Small intestine (tissue), 7 donors: ENCODE measurements around the gene AMPD3. TPM values are rescaled to one million over a fixed set of nuclear protein-coding genes. Genes with fewer than 3 reads are reported as not detected.

ENCODE experiments used
- DNase-seq, 2 donors: peaks; one replicate each; pipeline versions ENCODE4 v3.0.0 to v3.0.0-alpha.2; 2013
- FAIRE-seq: peaks from 2 replicates; lab custom pipeline; 2012; peaks lifted over from hg19 to GRCh38; lab: Jason Lieb, UNC
- H3K27ac ChIP-seq, 3 donors: one replicate each; pipeline ENCODE4 v1.5.1; 2013; ENCODE audit warnings: low read length in 2 of 3, mild to moderate bottlenecking in 2 of 3, control low read depth in 1 of 3, inconsistent platforms in 1 of 3, low read depth in 1 of 3, moderate library complexity in 1 of 3
- H3K27me3 ChIP-seq, 3 donors: one replicate each; pipeline ENCODE4 v1.6.1; 2013; ENCODE audit warnings: low read length in 3 of 3, inconsistent platforms in 1 of 3; ENCODE audit not compliant: control insufficient read depth in 3 of 3, insufficient read depth in 3 of 3
- H3K36me3 ChIP-seq, 3 donors: one replicate each; pipeline ENCODE4 v1.6.1; 2013; ENCODE audit warnings: low read length in 3 of 3, inconsistent platforms in 1 of 3, low read depth in 1 of 3, mild to moderate bottlenecking in 1 of 3, moderate library complexity in 1 of 3; ENCODE audit not compliant: control insufficient read depth in 3 of 3, insufficient read depth in 2 of 3
- H3K4me1 ChIP-seq, 3 donors: one replicate each; pipeline ENCODE4 v1.6.1; 2013; ENCODE audit warnings: low read length in 2 of 3, inconsistent platforms in 1 of 3, low read depth in 1 of 3, mild to moderate bottlenecking in 1 of 3, moderate library complexity in 1 of 3; ENCODE audit not compliant: control insufficient read depth in 3 of 3, insufficient read depth in 2 of 3
- H3K4me3 ChIP-seq, 3 donors: one replicate each; pipeline ENCODE4 v1.5.1; 2013; ENCODE audit warnings: low read length in 3 of 3, control low read depth in 1 of 3, inconsistent platforms in 1 of 3, low read depth in 1 of 3, mild to moderate bottlenecking in 1 of 3, moderate library complexity in 1 of 3
- H3K9me3 ChIP-seq, 2 donors: one replicate each; pipeline ENCODE4 v1.6.1; 2013; ENCODE audit warnings: low read depth in 1 of 2, low read length in 1 of 2; ENCODE audit not compliant: control insufficient read depth in 2 of 2, insufficient read depth in 1 of 2
- WGBS, 3 donors: extraction: QIAGEN DNeasy Blood & Tissue Kit; methylation state at CpG; one replicate each; pipeline ENCODE4 v1.1.7; 2013; 5-methylcytosine and 5-hydroxymethylcytosine counted together
- polyA plus RNA-seq, 4 donors: library from polyadenylated mRNA; stranded (reverse) in 3 of 4; unstranded in 1 of 4; fragments of 200-250 nt in 3 of 4; fragments of 120-200 nt in 1 of 4; gene quantifications; one replicate each; pipeline versions ENCODE4 v1.2.1 to v1.2.3, GENCODE V29; 2013
- donor health status: healthy with polysubstance abuse.
- donor health status: control.
- donor health status: control.
- donor health status: Bipolar disorder and iron deficiency.
- donor health status: healthy.

Gene AMPD3
- polyA plus RNA-seq, 4 donors, result 2.7 to 5.1 (median 3.6) TPM

GRCh38 chr11:10540915-10541560, 86.0 kb downstream of the AMPD3 start, which contains the start of gene RNF141:
TSS of gene RNF141 (minus strand) at chr11:10541187. CDS start at chr11:10534158, 7,029 bp downstream.
- DNase-seq, result peak; percentile 91 to 98
- 0 to 1% (median 1%) methylated on average over 50 to 54 of the region's 54 CpGs for WGBS, 3 donors
- Histone ChIP-seq H3K4me3 (peak within 1 kb of the TSS; percentile 71 to 94 (median 82)), H3K27ac (peak within 1 kb of the TSS; percentile 94 to 96 (median 95)), H3K36me3 (no peaks in the 10 kb centered on the region), H3K27me3 (no peaks in the 10 kb centered on the region), H3K9me3 (peaks cover 0 to 9% of the 10 kb centered on the region in 2 donors), H3K4me1 (peaks cover 0 to 7% (median 3%) of the 10 kb centered on the region in 3 donors)
- FAIRE-seq, result no peak

- Histone ChIP-seq H3K4me1 (peaks cover 0 to 7% (median 3%) of the 10 kb centered on the region in 3 donors), H3K27ac (peak overlapping the region; percentile 94 to 96 (median 95)), H3K4me3 (peak overlapping the region in 2 of 3 donors; percentile 82 to 94), H3K36me3 (no peaks in the 10 kb centered on the region), H3K9me3 (peaks cover 0 to 9% of the 10 kb centered on the region in 2 donors), H3K27me3 (no peaks in the 10 kb centered on the region)
- FAIRE-seq (no peak), DNase-seq (no peak)
- WGBS, 3 donors, result 16 to 45% (median 33%) methylated on average over 5 of the region's 5 CpGs
Observed at GRCh38 chr11:10541561-10541930, 86.5 kb downstream of the AMPD3 start.

GRCh38 chr11:10542776-10543175, 87.7 kb downstream of the AMPD3 start:
- H3K27ac ChIP-seq, result no peak overlapping the region
- WGBS, 3 donors, result 92 to 97% (median 95%) methylated on average over 3 of the region's 3 CpGs

GRCh38 chr11:10543782-10544181, 88.7 kb downstream of the AMPD3 start:
- 94 to 98% (median 97%) methylated on average over 13 to 14 of the region's 14 CpGs for WGBS, 3 donors
- no peak overlapping the region for H3K27ac ChIP-seq
- no peak overlapping the region for H3K4me3 ChIP-seq
- H3K9me3 ChIP-seq, result peaks cover 0 to 9% of the 10 kb centered on the region in 2 donors
- peaks cover 0 to 7% (median 3%) of the 10 kb centered on the region in 3 donors for H3K4me1 ChIP-seq
- no peak for DNase-seq
- H3K27me3 ChIP-seq, result no peaks in the 10 kb centered on the region
- FAIRE-seq, result no peak
- no peaks in the 10 kb centered on the region for H3K36me3 ChIP-seq

More at GRCh38 chr11:10542776-10543175, 87.7 kb downstream of the AMPD3 start:
- Histone ChIP-seq H3K36me3 (no peaks in the 10 kb centered on the region), H3K4me1 (peaks cover 0 to 7% (median 3%) of the 10 kb centered on the region in 3 donors), H3K9me3 (peaks cover 0 to 9% of the 10 kb centered on the region in 2 donors), H3K4me3 (no peak overlapping the region), H3K27me3 (no peaks in the 10 kb centered on the region)
- FAIRE-seq, result no peak
- no peak for DNase-seq

- 75 to 83% (median 82%) methylated on average over 7 of the region's 7 CpGs for WGBS, 3 donors
- H3K27me3 ChIP-seq, result no peaks in the 10 kb centered on the region
- H3K9me3 ChIP-seq, result peaks cover 0 to 9% of the 10 kb centered on the region in 2 donors
- DNase-seq (no peak), FAIRE-seq (no peak)
- no peak overlapping the region for H3K4me3 ChIP-seq
- H3K4me1 ChIP-seq, result peaks cover 0 to 7% (median 3%) of the 10 kb centered on the region in 3 donors
- H3K36me3 ChIP-seq, result no peaks in the 10 kb centered on the region
- no peak overlapping the region for H3K27ac ChIP-seq
Observed at GRCh38 chr11:10544491-10545465, 89.7 kb downstream of the AMPD3 start.

GRCh38 chr11:10550503-10551289, 95.6 kb downstream of the AMPD3 start:
- Histone ChIP-seq H3K36me3 (no peaks in the 10 kb centered on the region), H3K9me3 (peaks cover 0 to 4% of the 10 kb centered on the region in 2 donors), H3K4me1 (no peaks in the 10 kb centered on the region), H3K27me3 (no peaks in the 10 kb centered on the region), H3K4me3 (no peak overlapping the region), H3K27ac (no peak overlapping the region)
- 79 to 88% (median 81%) methylated on average over 3 of the region's 3 CpGs for WGBS, 3 donors
- FAIRE-seq (no peak), DNase-seq (peak; percentile 48 to 79)

- Histone ChIP-seq H3K4me3 (no peak overlapping the region), H3K27me3 (no peaks in the 10 kb centered on the region), H3K9me3 (peaks cover 0 to 4% of the 10 kb centered on the region in 2 donors), H3K36me3 (no peaks in the 10 kb centered on the region), H3K27ac (no peak overlapping the region), H3K4me1 (no peaks in the 10 kb centered on the region)
- DNase-seq (no peak), FAIRE-seq (no peak)
- 75 to 83% (median 79%) methylated on average over 4 of the region's 4 CpGs for WGBS, 3 donors
Observed at GRCh38 chr11:10551290-10551592, 96.2 kb downstream of the AMPD3 start.
